IPS DF 4.7 (cell line): ENCODE measurements around the gene IL26.

Experiments
- DNase-seq: peaks from one replicate; pipeline ENCODE4 v3.0.0-alpha.2; 2013; ENCODE audit warnings: low spot score; ENCODE audit errors: extremely low read depth

IL26 gene

DNA sequence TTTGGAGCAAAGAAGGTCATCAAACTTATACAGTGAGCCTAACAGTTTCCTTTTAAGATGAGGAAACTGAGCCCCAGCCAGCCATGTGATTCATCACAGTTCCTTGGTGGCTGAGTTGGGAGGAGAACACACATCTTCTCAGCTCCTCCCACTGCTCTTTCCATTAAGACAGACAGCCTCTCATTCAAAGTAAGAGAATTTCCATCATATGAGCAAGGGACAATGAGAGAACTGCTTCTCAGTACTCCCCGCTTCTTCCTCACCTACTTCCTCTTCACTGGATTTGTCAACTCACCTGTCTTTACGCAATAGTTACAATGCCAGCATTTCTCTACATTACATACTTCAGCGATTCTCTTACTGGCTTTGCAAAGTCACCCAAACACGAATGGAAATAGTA lies 68.2 kb downstream of the IL26 start:
- DNase-seq = no peak

DNA sequence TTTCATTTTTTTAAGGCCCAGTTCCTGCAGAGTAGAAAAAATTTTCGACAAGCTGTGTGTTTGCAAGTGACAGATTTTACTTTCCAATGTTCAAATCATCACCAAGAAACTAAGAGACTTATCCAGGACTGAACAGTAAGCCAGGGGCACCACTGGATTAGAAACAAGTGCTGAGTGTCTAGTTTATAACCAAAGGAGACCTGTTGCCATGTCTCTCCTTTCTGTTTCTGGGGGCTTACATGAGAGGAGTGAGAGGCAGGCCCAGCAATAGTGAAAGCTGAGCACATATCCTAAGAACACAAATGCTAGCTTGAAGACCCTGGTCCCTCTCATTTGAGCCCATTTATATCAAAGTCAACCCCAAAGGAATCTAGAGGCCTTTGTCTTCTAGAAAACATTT lies 69.0 kb downstream of the IL26 start:
- DNase-seq = no peak

DNA sequence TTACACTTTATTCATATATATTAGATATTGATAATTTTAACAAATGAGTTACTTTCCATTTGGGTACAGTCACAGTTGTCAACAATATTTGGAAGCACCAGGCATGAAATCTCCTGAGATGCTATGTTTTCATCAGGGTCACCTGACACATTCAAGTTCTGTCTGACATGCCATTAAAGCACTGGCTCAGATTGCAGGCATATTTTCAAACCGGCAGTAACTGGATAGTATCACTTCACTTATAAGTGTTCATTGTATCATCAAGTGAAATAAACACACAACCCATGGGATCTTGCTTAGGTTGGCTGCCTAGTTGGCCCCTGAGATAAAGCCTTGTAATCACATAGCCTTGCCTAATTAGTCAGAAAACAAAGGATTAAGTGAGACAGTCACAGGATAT lies 70.8 kb downstream of the IL26 start:
- no peak for DNase-seq
